HepG2 (cell line): ENCODE measurements around the gene ANAPC5. TPM values are rescaled to one million over a fixed set of nuclear protein-coding genes. Genes with fewer than 3 reads are reported as not detected.

Source experiments
- ATAC-seq: fragments of 200-7000 bp; cut with Tn5 transposase; 3 replicates; pipeline ENCODE4 v1.9.1; 2020; ENCODE audit warnings: mild to moderate bottlenecking, moderate library complexity
- BruUV-seq: library from RNA; stranded (reverse); fragments of 400-500 nt; replicated peaks from 2 replicates; lab custom pipeline; 2021; lab: Mats Ljungman, UMichigan
- CTCF ChIA-PET: fragments of 300-600 bp; formaldehyde crosslinking; extraction: SDS; loops from one replicate; lab custom pipeline; 2021; ENCODE audit warnings: low total read pairs, inconsistent platforms, low intra/inter-chr PET ratio; lab: Yijun Ruan, JAX
- POLR2A ChIA-PET: fragments of 350-600 bp; sonication (Branson Sonifier 250); formaldehyde crosslinking; loops from one replicate; lab custom pipeline; 2020; ENCODE audit warnings: antibody characterized with exemption, inconsistent platforms; lab: Yijun Ruan, JAX
- DNase-seq: peaks from one replicate; pipeline ENCODE4 v3.0.0-alpha.2; 2015; ENCODE audit warnings: low spot score
- FAIRE-seq: peaks from 3 replicates; lab custom pipeline; 2011; peaks lifted over from hg19 to GRCh38; lab: Jason Lieb, UNC
- H2AFZ ChIP-seq: one replicate; pipeline ENCODE4 v1.6.1; 2011; ENCODE audit warnings: low read length, inconsistent platforms
- H3K27ac ChIP-seq: fragments of 300-600 bp; 3 replicates; pipeline ENCODE4 v1.8.0; 2011; ENCODE audit warnings: mixed run types, mild to moderate bottlenecking, mixed read lengths, low read length, inconsistent platforms; ENCODE audit not compliant: insufficient read depth; ENCODE audit errors: extremely low read length
- H3K27me3 ChIP-seq, 2 experiments: fragments of 200-600 bp in 1 of 2; 2 replicates in 1 of 2; 3 replicates in 1 of 2; pipeline versions ENCODE4 v1.6.0 to v1.8.0; 2011; ENCODE audit warnings: low read length in 2 of 2, mild to moderate bottlenecking in 2 of 2, moderate library complexity in 2 of 2, inconsistent platforms in 1 of 2; ENCODE audit not compliant: insufficient read depth in 2 of 2, control insufficient read depth in 1 of 2
- H3K36me3 ChIP-seq, 2 experiments: fragments of 200-600 bp in 1 of 2; replicated peaks in 1 of 2; 2 replicates in 1 of 2; 3 replicates in 1 of 2; pipeline versions ENCODE4 v1.5.1 to v1.8.0; 2011; ENCODE audit warnings: low read length in 2 of 2, inconsistent platforms in 1 of 2; ENCODE audit not compliant: insufficient read depth in 2 of 2, control insufficient read depth in 1 of 2
- H3K4me1 ChIP-seq: 2 replicates; pipeline ENCODE4 v1.5.1; 2012; ENCODE audit warnings: low read length, inconsistent platforms; ENCODE audit not compliant: insufficient read depth
- H3K4me2 ChIP-seq: 2 replicates; pipeline ENCODE4 v1.6.0; 2011; ENCODE audit warnings: low read depth, low read length, inconsistent platforms
- H3K4me3 ChIP-seq, 3 experiments: fragments of 200-600 bp in 1 of 3; sonication (generic), shearing (Covaris generic) in 1 of 3; replicated peaks in 1 of 3; 2 replicates each; pipeline ENCODE4 v1.5.1; 2011 to 2016; ENCODE audit warnings: low read length in 3 of 3, inconsistent platforms in 2 of 3, low read depth in 2 of 3, mild to moderate bottlenecking in 2 of 3, control low read depth in 1 of 3, mixed read lengths in 1 of 3; ENCODE audit not compliant: insufficient read depth in 1 of 3
- H3K79me2 ChIP-seq: one replicate; pipeline ENCODE4 v1.6.1; 2011; ENCODE audit warnings: low read length, inconsistent platforms; ENCODE audit not compliant: insufficient read depth
- H3K9ac ChIP-seq: 2 replicates; pipeline ENCODE4 v1.6.0; 2011; ENCODE audit warnings: mild to moderate bottlenecking, low read depth, low read length, inconsistent platforms; ENCODE audit not compliant: insufficient read depth
- H3K9me3 ChIP-seq: 2 replicates; pipeline ENCODE4 v1.5.1; 2012; ENCODE audit warnings: mild to moderate bottlenecking, low read length
- H4K20me1 ChIP-seq: 2 replicates; pipeline ENCODE4 v1.6.0; 2011; ENCODE audit warnings: inconsistent platforms, mild to moderate bottlenecking, low read length, moderate library complexity; ENCODE audit not compliant: insufficient read depth
- CTCF ChIP-seq: sonication (generic); formaldehyde crosslinking; IDR thresholded peaks from 2 replicates; pipeline ENCODE4 v1.5.0; 2020; ENCODE audit warnings: mild to moderate bottlenecking, missing genetic modification reagents, moderate library complexity
- EHMT2 ChIP-seq: fragments of 200-600 bp; sonication (generic); IDR thresholded peaks from 2 replicates; pipeline ENCODE4 v1.7.0; 2017; ENCODE audit warnings: antibody characterized with exemption, low read depth, low read length, borderline replicate concordance
- FOSL1 ChIP-seq: sonication (generic); formaldehyde crosslinking; IDR thresholded peaks from 2 replicates; pipeline ENCODE4 v1.9.0; 2021; ENCODE audit warnings: missing genetic modification reagents, borderline replicate concordance
- HNRNPLL ChIP-seq: fragments of 200-400 bp; formaldehyde crosslinking; IDR thresholded peaks from 2 replicates; pipeline ENCODE4 v1.6.1; 2017; ENCODE audit warnings: mild to moderate bottlenecking, low read depth, low read length; ENCODE audit not compliant: poor library complexity, severe bottlenecking
- MTERF4 ChIP-seq: sonication (generic); formaldehyde crosslinking; IDR thresholded peaks from 2 replicates; pipeline ENCODE4 v1.8.0; 2023; ENCODE audit warnings: mild to moderate bottlenecking, missing genetic modification reagents
- RBM22 ChIP-seq: fragments of 200-400 bp; formaldehyde crosslinking; optimal IDR thresholded peaks from 2 replicates; pipeline ENCODE3; 2017; ENCODE audit warnings: mild to moderate bottlenecking, low read length, moderate library complexity
- REXO4 ChIP-seq: sonication (generic); formaldehyde crosslinking; IDR thresholded peaks from 2 replicates; pipeline ENCODE4 v1.8.0; 2022; ENCODE audit warnings: missing genetic modification reagents, mild to moderate bottlenecking, borderline replicate concordance
- STAG1 ChIP-seq: sonication (generic); formaldehyde crosslinking; IDR thresholded peaks from 2 replicates; pipeline ENCODE4 v1.4.0; 2020; ENCODE audit warnings: missing genetic modification reagents
- TARDBP ChIP-seq: sonication (generic); formaldehyde crosslinking; IDR thresholded peaks from 2 replicates; pipeline ENCODE4 v1.8.0; 2022; ENCODE audit warnings: mild to moderate bottlenecking, missing genetic modification reagents
- TBX3 ChIP-seq: fragments of 450-650 bp; IDR thresholded peaks from 2 replicates; pipeline ENCODE4 v1.6.1; 2017; ENCODE audit warnings: antibody characterized with exemption, mild to moderate bottlenecking, inconsistent platforms, borderline replicate concordance
- TRIM22 ChIP-seq: fragments of 450-650 bp; IDR thresholded peaks from 2 replicates; pipeline ENCODE4 v1.6.1; 2017
- ZHX1 ChIP-seq: sonication (generic); formaldehyde crosslinking; IDR thresholded peaks from 2 replicates; pipeline ENCODE4 v1.8.1; 2022; ENCODE audit warnings: low read depth, mild to moderate bottlenecking, missing genetic modification reagents
- ZMYM3 ChIP-seq: sonication (generic); formaldehyde crosslinking; IDR thresholded peaks from 2 replicates; pipeline ENCODE4 v1.5.1; 2020; ENCODE audit warnings: mild to moderate bottlenecking, missing genetic modification reagents
- ZNF367 ChIP-seq: sonication (generic); formaldehyde crosslinking; IDR thresholded peaks from 2 replicates; pipeline ENCODE4 v1.4.0; 2020; ENCODE audit warnings: missing genetic modification reagents, borderline replicate concordance
- ZNF770 ChIP-seq: sonication (generic); formaldehyde crosslinking; IDR thresholded peaks from 2 replicates; pipeline ENCODE4 v1.5.0; 2020; ENCODE audit warnings: mild to moderate bottlenecking, missing genetic modification reagents
- ZNF839 ChIP-seq: sonication (generic); formaldehyde crosslinking; IDR thresholded peaks from 2 replicates; pipeline ENCODE4 v1.4.0; 2020; ENCODE audit warnings: missing genetic modification reagents, mild to moderate bottlenecking, borderline replicate concordance
- WGBS: methylation state at CpG from one replicate; pipeline ENCODE4 v1.1.6; 2017; ENCODE audit warnings: low lambda C conversion rate; 5-methylcytosine and 5-hydroxymethylcytosine counted together
- in situ Hi-C: cut with HindIII; loops from 2 replicates; pipeline ENCODE4 v1.10.0; 2017; ENCODE audit warnings: low pct_unique_long_range_greater_than_20kb; ENCODE audit not compliant: extremely low pct_ligation_motif_present
- intact Hi-C: fragments of 100-400 bp; cut with micrococcal nuclease; formaldehyde crosslinking; loops from one replicate; pipeline ENCODE4 v1.10.0; 2022; ENCODE audit not compliant: unreplicated experiment
- polyA plus RNA-seq, 8 experiments: library from polyadenylated mRNA; depleted of rRNA in 3 of 8; stranded (reverse) in 7 of 8; unstranded in 1 of 8; fragments of >200 nt; fragmentation: Illumina TruSeq in 4 of 8; extraction: Trizol in 4 of 8; gene quantifications; 2 replicates each; pipeline versions ENCODE4 v1.2.1 to v1.2.3, GENCODE V29; 2011 to 2016; ENCODE audit warnings: low read depth in 4 of 8, missing spikeins in 1 of 8, mixed read lengths in 1 of 8; ENCODE audit not compliant: insufficient read depth in 1 of 8
- total RNA-seq, 5 experiments: library from RNA; depleted of rRNA; stranded (reverse); fragments of >200 nt; fragmentation: Illumina TruSeq; extraction: Trizol; gene quantifications; 2 replicates each; pipeline ENCODE4 v1.2.3, GENCODE V29; 2016; ENCODE audit warnings: low read depth in 1 of 5

The ANAPC5 gene
- total and polyA plus RNA-seq, 2 of the 13 experiments (the other 11 are each of a cell fraction or from before 2014, with no cell fraction given) = 146 to 161 TPM

- Histone ChIP-seq H2AFZ (no peak overlapping the region), H3K27me3 (no peaks in the 10 kb centered on the region), H3K9ac (no peak overlapping the region), H3K9me3 (no peaks in the 10 kb centered on the region), H3K36me3 (no peaks in the 10 kb centered on the region), H3K4me2 (no peak overlapping the region), H3K4me1 (peaks cover 16% of the 10 kb centered on the region), H3K79me2 (no peaks in the 10 kb centered on the region), H3K4me3 (no peak overlapping the region), H3K27ac (no peak overlapping the region), H4K20me1 (no peaks in the 10 kb centered on the region)
- CTCF ChIA-PET = interaction anchor here (1.3 kb wide), 1 partner anchor 49 kb away, joined by 3 read pairs; no protein-coding TSS in a partner anchor
- ATAC-seq = no peak
- intact Hi-C loops = no loop called here
- in situ Hi-C loops = no loop called here
- DNase-seq = no peak
- no TSS peak for BruUV-seq
- FAIRE-seq = no peak
- POLR2A ChIA-PET = interaction anchor here (1.2 kb wide), 1 partner anchor 31 kb away, joined by 3 read pairs; the partner anchor contains the start of gene ANAPC5
- WGBS = 72% methylated on average over 9 of the region's 9 CpGs
- TF ChIP-seq RBM22 (no peak), EHMT2 (no peak), MTERF4 (CRISPR knock-in tag) (no peak), TARDBP (CRISPR knock-in tag) (no peak), ZMYM3 (peak; percentile 59; the same call in 1 of the 2 replicates), TRIM22 (no peak), ZNF367 (no peak), ZHX1 (no peak), STAG1 (CRISPR knock-in tag) (peak; percentile 42), TBX3 (no peak), FOSL1 (CRISPR knock-in tag) (no peak), ZNF770 (CRISPR knock-in tag) (peak; percentile 100), ZNF839 (CRISPR knock-in tag) (no peak), HNRNPLL (no peak), REXO4 (CRISPR knock-in tag) (no peak), CTCF (CRISPR knock-in tag) (peak; percentile 66)
Observed at GRCh38 chr12:121383601-121384021, 31.4 kb upstream of the ANAPC5 start.
